Sigmoid colon (tissue), 4 donors: ENCODE measurements around the gene ATXN7L3.
A peak's percentile ranks its signal among the peaks of the same experiment; 100 is the strongest.

ENCODE experiments used
- CTCF ChIP-seq, 4 experiments: fragments of 450-650 bp in 3 of 4; fragments of 200-600 bp in 1 of 4; IDR thresholded peaks; one replicate each; pipeline ENCODE4 v1.5.1; 2016 to 2019; ENCODE audit warnings: antibody characterized with exemption in 4 of 4, mild to moderate bottlenecking in 3 of 4, moderate library complexity in 2 of 4
- EP300 ChIP-seq, 4 donors: sonication (generic); formaldehyde crosslinking; IDR thresholded peaks; one replicate each; pipeline ENCODE4 v1.6.1; 2017; ENCODE audit warnings: antibody characterized with exemption in 4 of 4
- POLR2A ChIP-seq, 2 donors: fragments of 450-650 bp; IDR thresholded peaks; one replicate each; pipeline ENCODE4 v1.6.1; 2016; ENCODE audit warnings: antibody characterized with exemption in 2 of 2, mild to moderate bottlenecking in 2 of 2, moderate library complexity in 2 of 2
- POLR2AphosphoS5 ChIP-seq, 4 donors: sonication (generic); formaldehyde crosslinking; IDR thresholded peaks; one replicate each; pipeline ENCODE4 v1.6.1; 2017; ENCODE audit warnings: antibody characterized with exemption in 4 of 4

GRCh38 chr17:44219616-44220212, 20.0 kb upstream of the ATXN7L3 start, which contains the start of gene UBTF:
- no peak for TF ChIP-seq CTCF (IDR thresholded peaks at IDR 0.05)
- TF ChIP-seq POLR2A (IDR thresholded peaks at IDR 0.05): no peak
- no peak for TF ChIP-seq EP300 (IDR thresholded peaks at IDR 0.05)
- peak in 2 of 4 donors; percentile 42 to 50 for TF ChIP-seq POLR2AphosphoS5 (IDR thresholded peaks at IDR 0.05)
